Islet of Langerhans (tissue), 1 donor: Measurements from ENCODE around the gene RTL1.

Experiments used
- FAIRE-seq: peaks from one replicate; lab custom pipeline; 2011; peaks lifted over from hg19 to GRCh38; lab: Jason Lieb, UNC

Gene RTL1

DNA sequence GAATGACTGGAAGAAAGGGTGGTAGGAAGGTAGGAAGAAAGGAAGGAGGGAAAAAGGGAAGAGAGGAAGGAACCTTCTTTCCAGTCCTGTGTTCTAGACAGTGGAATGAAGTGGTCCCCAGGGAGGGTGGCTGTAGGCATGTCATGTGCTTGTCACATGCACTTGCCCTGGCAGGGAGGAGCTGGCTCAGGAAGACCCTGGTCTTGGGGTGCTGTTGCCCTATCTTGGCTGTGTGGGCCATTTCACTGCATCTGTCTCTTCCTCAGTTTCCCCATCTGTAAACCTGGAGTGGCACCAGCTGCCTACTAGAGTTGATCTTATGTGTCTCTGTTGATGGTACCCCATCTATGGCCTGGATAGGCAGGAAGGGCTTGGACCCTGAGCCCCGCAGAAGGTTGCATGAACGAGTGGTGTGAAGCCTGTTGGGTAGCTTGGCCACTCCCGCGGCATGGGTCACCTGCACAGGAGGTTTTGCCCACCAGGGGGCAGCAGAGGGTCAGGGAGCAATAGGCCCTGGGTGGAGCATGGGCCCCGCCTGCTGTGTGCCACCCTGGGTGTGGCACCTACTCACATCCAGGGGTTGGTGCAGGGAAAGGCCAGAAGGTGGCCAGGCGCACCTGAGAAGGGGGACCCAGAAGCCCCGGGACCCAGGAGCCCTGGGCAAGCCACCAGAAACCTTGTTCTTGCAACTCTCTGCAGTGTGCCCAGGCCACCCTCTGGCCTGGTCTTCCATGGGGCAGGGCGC, 52.5 kb downstream of the RTL1 start:
- FAIRE-seq = no peak

DNA sequence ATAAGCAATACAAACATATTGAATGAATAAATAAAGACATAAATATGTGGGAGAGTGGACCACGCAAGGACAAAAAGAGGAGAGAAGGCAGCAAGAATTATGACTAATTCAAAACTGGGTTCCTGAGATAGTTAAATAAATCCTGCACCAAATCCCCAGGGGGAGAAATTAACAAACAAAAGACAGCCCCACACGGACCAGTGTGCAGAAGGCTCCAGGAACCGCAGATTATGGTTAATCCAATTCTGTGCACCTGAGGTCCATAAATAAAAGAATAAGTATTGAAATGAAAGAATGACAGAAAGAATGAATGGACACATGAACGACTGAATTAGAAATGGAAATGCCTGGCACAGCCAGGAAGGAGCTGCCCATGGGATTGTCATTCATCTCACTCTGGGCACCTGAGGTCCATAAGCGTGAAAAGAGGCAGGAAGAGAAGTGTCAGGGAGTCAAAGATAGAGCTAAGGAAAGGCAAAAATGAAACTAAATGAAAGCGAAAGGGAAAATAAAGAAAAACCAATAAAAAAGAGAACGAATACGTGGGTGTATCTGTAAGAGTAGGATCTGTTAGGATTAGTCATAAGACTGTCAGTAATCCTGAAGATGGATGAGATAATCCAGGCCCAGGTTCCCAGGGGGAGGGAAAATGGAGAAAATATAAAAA, 54.3 kb downstream of the RTL1 start:
- FAIRE-seq = no peak

DNA sequence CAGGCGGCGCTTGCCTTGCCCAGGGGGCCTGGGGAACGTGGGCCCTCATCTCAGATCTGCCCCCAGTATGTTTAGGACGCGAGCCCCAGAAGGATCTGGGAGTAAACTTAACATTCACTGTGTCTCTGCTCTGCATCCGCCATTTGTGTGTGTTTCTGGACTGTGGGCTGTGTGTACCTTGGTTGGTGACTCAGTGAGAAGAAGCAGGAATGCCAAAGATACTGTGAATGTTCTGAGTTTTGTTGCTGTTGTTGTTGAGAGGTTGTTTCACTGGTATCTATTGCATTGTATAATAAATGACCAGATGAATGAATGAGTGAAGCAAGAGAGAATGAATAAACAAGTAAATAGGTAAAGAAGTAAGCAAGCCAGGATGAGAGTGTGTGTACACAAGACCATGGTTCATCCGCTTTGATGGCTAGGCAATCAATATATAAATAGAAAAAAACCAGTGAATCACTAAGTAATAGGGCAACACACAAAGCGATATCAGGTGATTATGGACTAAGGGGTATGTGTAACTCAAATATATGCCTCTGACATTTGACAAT, 57.1 kb downstream of the RTL1 start:
- no peak for FAIRE-seq

DNA sequence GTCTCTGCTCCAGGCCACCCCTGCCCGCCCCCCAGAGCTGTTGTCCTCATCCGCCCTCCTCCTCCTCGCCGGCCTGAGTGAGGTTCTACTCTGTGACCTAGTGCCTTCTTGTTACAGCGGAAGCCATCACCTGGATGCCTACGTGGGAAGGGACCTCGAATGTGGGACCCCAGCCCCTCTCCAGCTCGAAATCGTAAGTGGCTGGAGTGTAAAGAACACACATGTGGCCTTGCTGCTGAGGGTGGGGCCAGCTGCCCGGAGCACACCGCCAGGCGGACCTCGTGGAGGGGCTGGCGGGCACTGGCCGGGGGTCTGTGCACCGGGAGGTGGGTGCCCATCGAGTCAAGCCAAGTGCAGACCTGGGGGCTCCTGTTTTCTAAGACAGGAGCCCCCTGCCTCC, 58.2 kb downstream of the RTL1 start:
- no peak for FAIRE-seq

DNA sequence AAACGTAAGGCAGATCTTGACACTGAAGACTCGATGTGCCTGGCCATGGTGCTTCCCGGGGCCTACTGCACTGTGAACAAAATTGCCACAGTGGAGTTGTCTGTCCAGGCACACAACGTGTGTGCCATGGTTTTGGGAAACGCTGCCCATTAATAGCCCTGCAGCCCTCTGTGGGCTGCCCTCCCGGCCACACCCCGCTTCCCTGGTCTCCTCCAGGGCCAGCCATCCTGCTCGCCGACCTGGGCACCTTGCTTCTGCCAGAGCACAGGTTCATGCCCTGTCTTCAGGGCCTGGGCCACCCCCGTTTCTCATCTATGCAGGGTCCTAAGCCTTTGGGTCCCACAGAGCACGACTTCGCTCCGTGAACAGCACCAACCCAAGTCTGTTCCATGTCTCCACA, 58.7 kb downstream of the RTL1 start:
- FAIRE-seq = no peak

DNA sequence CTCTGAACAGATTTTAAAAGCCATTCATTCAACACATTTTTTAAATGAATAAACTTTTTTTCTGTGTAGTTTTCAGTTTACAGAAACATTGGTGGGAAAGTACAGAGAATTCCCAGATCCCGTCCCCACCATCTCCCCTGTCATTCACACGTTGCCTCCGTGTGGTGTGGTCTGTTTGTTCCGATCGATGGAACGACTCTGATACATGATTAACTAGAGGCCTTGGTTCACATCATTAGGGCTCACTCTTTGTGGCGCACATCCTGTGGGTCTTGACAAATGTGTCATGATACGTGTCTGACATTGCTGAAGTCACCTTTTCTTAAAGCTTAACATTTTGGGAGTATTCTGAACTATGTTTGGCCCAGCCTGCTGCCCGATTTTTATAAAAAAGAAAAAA, 59.1 kb downstream of the RTL1 start:
- FAIRE-seq = no peak

DNA sequence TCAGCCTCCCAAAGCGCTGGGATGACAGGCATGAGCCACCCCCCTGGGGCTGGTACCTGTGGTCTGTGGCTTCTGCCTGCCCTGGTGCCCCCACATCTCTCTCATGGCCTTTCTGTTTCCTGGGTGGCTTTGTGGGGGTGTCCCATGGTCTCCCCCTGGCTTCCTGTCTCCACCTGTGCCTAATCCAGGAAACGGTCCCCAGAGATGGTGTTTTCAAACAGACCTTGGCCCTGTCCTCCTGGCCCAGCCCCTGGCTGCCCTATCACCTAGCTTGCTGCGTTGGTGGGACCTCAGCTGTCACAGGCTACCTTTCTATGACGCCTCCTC, 59.5 kb downstream of the RTL1 start:
- FAIRE-seq = no peak

DNA sequence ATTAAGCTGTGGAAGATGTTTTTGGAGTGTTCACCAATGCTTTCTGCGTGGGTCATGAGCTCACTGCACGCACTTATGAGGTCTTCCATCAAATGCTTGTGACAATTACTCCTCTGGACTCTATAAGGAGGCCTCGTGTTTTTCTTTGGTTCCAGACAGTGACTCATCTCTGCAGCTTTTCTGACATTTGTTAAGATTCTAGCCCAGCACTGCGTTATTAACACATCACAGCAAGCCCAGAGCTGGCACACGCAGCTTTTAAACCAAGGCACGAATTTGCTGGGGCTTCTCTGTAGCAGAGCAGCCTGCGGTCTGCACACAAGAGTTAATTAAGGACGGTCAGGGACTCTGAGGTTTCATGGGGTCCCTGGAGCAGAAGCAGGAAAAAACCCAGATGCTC, 60.7 kb downstream of the RTL1 start:
- FAIRE-seq = peak; percentile 94

DNA sequence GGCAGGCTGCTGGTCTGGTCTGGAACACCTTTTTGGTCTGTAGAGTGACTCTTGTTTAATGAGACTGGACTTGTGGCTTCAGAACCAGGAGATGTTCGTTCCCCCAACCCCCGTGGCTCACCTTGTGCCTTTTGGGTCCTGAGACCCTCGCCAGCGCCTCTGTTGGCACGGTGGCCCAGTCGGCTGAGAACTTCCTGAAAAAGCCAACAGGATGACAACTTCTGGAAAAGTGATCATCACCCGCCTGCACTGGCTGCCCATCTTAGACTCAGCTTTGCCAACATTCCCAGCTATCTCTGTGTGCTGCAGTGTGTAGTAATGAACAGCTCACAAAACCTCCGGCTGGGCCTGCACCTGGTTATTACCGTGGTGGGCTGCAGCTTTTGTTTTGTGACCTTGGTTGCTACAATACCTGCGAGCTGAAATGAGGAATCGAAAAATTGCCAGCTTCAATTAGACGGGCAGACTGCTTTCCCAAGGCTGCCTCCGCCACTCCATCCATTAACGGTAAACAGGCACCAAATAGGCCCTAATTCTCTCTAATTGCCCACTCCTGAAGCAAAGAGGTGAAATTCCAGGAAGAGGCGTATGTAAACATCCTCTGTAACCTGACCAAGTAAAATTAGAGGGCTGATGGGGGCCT, 61.6 kb downstream of the RTL1 start:
- FAIRE-seq = no peak

DNA sequence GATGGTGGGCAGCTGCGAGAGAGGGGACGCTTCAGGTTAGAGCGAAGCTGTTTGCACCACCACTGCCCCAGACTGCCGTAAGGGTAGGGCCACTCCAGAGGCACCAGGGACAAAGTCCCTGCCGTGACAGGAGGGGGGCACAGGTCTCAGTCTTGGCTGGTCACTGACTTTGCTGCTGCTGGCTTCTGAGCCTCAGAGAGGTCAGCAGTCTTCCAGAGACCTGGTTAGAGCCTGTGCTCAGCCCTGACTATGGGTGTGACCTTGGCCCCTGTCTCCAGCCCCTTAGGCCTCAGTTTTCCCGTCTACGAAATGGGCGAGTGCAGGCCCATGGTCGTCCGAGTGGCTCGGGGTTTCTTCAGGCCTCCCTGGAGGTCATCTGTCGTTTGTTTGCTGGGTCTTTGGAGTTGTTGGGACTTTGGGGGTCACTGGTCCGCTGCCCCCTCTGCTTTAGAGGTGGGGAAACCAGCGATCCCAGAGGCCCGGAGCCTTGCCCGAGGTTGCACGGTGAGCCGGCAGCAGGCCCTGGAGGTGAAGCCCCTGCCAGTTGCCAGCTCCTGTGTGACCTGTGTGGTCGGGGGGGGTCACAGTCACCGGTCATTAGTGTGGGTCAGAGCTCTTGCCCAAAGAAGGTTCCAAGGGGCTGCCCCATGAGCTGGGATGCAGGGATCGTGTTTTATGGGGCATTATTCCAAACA, 62.3 kb downstream of the RTL1 start:
- no peak for FAIRE-seq

DNA sequence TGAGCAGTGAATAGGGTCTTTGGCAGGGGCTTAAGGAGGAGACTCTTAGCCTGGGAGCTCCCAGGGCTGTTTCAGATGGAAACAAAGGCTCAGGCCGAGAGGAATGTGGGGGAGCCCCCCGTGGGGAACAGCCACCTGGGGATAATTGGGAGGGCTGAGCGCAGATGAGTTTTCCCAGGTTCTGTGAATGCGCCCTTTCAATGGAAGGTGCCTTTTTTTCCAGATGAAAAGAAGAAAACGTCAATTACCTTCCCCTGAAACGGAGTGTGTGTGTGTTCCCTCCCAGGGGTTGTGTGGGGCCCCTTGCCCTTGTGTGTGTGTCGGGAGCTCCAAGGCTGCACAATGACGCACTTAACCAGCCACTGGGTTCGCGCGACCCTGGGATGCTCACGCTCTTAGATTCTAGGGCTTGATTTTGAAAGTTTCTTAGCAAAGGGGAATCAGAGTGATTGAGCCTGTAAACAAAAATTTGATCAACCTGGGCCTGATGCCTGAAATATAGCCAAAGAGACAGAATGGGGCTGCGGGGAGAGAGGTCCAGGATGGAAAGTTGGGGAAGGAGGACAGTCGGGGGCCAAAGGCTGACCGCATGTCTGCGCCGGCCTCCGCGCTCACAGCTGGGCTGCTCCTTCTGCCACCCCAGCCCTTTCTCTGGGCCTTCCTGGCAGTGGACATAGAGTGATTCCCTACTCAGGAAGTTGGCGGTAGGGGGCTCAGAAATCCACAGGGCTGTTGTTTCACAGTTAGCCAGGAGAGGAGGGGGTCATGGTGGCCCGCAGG, 63.0 kb downstream of the RTL1 start:
- FAIRE-seq = no peak

DNA sequence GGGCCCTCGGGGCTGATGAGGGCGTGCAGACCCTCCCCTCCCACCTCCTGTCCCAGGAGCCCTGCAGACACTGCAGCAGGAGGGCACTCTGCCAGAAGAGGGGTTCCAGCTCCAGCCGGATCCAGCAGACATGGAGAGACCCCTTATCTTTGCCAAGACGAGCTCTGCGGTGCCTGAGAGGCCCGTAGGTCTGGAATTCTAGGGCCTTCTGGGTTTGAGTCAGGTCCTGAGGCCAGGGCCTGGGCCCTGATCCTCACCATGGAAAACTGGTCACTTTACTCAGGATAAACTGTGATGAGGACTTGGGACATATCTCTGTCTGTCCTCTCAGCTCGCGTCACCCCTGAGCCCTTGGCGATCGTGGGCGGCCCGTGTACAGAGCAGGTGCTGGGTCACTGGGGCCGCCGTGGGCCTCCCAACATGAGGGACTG, 63.8 kb downstream of the RTL1 start:
- no peak for FAIRE-seq

DNA sequence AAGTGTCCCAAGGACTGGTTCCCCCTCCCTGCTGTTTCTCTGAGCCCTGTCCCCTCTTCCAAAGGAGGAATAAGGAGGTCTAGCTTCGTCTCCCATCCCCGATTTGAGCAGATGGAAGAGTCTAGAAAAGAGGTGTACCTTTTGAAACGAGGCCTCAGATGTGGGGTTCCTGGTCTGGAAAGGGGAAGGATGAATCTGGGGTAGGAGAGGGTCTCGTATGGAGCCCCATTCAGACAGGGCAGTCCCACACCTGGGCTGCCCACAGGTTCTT, 64.3 kb downstream of the RTL1 start:
- FAIRE-seq = no peak

DNA sequence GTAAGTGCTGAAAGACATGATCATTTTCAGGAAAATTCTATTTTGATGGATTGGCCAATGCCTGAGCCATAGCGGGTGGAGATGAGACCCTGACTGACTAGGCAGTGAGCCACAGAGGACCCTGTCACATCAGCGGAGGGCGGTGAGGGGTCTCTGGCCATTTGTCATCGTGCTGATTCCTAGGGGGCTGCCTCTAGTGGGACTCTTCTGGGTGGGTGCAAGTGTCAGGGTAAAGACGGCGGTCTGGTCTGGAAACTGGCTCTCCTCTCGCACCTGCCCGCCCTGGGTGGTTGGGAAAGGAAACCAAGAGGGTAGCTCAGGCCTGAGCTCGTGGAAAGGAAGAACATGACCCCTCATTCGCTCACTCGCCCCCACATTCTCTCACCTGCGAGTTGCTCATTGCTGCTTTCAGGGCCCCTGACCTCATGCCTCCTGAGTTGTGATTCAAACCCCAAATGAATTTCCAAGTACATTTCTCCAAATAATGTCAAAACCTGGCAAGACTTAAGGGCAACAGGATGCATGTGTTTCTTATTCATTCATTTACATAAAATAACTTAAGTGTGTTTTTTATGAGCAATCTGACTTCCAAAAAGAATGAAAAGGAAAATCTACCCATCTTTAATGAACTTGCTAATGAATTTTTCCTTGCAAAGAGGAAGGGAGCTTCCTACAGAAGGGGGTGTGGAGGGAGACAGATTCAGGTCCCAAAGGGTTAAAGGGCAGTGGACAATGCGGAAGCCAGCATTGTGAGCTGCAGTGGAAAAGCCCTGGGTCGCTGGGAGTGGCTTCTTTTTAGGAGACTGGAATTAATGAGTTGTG, 64.8 kb downstream of the RTL1 start:
- FAIRE-seq = no peak

DNA sequence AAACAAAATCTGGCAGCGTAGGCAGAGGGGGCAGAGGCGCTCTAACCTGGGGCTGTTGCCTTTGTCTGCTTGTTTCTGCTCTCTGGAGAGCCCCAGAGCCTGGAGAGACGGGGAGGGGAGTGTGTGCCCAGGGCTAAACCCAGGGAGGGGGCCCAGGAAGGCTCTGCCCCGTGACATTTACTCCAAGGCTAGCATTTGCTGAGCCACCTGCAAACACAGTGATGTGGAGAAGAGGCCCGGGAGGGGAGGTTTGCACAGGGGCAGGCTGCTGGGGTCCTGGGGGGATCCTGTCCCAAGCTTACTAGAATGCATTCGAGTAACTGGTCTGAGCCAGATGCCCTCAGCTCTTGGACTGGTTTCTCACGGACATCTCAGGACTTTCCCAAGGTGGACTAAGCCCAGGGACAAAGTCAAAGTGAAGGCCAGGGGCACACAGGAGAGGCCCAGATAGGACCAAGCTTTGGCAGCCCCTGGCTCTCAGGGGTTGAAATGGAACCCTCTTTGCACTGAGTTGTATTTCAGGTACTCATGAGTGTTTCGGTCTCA, 65.6 kb downstream of the RTL1 start:
- no peak for FAIRE-seq

DNA sequence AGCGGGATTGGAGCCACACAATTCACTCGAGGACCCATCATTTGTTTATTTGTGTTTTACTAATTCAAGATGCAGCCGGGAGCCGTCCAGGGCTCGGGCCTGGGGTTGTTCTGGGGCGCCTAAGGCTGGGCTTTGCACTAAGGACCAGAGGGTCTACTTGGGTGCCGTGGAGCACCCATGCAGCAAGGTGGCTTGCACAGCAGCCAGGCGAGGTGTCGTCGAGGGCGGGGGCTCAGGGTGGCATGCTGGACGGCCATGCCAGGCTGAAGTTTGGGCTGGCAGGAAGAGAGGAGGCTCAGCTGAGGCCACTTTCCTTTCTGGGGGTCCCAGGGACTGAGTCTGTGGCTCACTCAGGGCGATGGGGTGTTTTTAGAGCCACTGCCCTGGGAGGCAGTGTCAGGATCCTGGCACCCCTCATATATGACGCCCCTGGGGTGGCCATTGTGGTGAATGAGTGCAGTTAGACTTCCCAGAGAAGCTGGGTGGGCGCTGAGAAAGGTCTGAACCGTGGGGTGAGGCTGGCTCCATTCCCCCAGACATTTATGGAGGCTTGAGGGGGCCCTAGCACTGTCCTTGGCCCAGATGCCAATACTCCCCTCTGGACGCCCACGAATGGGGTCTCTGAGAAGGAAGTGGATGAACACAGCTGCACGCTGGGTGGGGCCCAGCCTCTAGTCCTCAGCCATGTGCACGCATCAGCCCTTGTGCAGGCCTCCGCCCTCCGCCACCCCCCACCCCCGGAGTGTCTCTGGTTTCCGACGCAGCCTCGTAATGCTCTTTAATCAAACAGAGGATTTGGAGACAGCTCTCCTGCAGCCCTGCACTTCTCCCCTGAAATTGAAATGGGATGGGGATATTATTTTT, 66.3 kb downstream of the RTL1 start:
- no peak for FAIRE-seq

DNA sequence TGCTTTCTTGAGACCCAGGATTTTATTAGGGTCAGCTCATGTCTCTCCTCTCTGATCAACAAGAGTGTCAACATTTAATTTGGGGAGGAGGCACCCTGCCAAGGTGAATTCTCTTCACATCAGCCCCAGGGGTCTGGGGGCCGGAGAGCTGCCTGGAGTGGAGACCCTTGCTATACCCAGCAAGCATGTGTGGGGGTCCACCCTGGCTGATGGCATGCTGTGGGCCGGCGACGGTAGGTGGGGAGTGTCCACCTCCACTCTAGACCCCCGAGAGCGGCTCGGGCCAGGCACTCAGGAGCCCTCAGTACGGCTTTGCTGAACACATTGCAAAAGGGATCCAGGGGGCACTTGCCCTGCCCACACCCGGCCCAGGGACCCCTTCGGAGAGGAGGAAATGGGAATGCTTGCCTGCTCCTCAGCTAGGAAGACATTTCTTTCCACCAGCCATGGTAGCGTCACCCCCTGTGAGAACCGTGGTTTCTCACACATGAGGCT, 67.2 kb downstream of the RTL1 start:
- FAIRE-seq = no peak

DNA sequence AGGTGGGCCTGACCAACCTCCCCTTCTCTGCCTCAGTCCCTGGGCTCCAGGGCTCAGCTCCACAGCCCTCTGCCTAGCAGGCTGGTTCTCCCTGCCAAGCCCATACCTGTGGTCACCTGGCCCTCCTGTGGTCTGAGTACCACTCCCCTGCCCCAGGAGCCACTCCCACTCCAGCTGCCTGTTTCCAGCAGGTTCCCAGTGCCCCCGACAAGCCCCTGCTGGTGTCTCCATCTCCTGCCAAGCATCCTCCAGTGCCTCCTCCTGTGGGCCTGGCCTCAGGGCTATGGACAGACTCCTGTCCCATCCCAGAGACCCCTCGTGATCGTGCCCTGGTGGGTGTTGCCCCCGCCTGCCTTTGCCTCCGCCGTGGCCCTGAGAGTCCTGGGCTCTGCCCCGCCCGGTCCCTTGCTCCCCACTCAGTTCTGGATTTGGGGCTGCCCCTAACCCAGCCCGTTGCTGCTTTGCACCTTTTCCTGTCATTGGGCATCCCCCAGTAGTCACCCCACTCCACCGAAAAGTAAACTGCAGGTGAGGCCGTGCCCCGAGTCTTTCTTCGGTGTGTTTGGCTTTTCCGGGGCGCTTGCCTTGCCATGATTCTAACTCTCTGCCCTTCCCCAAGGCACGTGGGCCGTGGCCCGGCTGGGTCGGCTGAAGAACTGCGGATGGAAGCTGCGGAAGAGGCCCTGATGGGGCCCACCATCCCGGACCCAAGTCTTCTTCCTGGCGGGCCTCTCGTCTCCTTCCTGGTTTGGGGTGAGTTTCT, 67.8 kb downstream of the RTL1 start:
- FAIRE-seq = no peak
